Brain pericyte (primary cell): ENCODE results near the gene SNX3.

Source experiments
- DNase-seq: peaks from one replicate; pipeline ENCODE4 v3.0.0-alpha.2; 2012; ENCODE audit warnings: low read depth, low spot score

The SNX3 gene

GRCh38 chr6:108170332-108171290, 90.2 kb downstream of the SNX3 start:
- DNase-seq = no peak

- DNase-seq = no peak
Observed at GRCh38 chr6:108169464-108170331, 91.1 kb downstream of the SNX3 start.

GRCh38 chr6:108168501-108169463, 92.1 kb downstream of the SNX3 start:
- no peak for DNase-seq

GRCh38 chr6:108168090-108168463, 92.8 kb downstream of the SNX3 start:
- no peak for DNase-seq

GRCh38 chr6:108167449-108168089, 93.3 kb downstream of the SNX3 start:
- DNase-seq = no peak

GRCh38 chr6:108166664-108167448, 94.0 kb downstream of the SNX3 start:
- no peak for DNase-seq

- no peak for DNase-seq
Observed at GRCh38 chr6:108165714-108166663, 94.9 kb downstream of the SNX3 start, which contains the start of gene NR2E1. Gene NR2E1, plus strand, starts transcription at chr6:108166022. Its CDS starts 744 bp downstream, at chr6:108166766.

GRCh38 chr6:108164815-108165706, 95.8 kb downstream of the SNX3 start:
- DNase-seq = no peak

GRCh38 chr6:108164543-108164814, 96.4 kb downstream of the SNX3 start:
- DNase-seq = no peak

- DNase-seq = no peak
Observed at GRCh38 chr6:108163644-108164542, 96.9 kb downstream of the SNX3 start.

GRCh38 chr6:108163267-108163643, 97.6 kb downstream of the SNX3 start:
- no peak for DNase-seq

GRCh38 chr6:108161724-108162282, 99.0 kb downstream of the SNX3 start:
- no peak for DNase-seq
